ENCODE results near the gene THOC1. TPM values are rescaled to one million over a fixed set of nuclear protein-coding genes. Genes with fewer than 3 reads are reported as not detected.

THOC1 gene
- total and polyA plus RNA-seq, 2 of the 4 experiments (the other 2 are of a cell fraction), result 13.3 to 15.8 TPM

DNA sequence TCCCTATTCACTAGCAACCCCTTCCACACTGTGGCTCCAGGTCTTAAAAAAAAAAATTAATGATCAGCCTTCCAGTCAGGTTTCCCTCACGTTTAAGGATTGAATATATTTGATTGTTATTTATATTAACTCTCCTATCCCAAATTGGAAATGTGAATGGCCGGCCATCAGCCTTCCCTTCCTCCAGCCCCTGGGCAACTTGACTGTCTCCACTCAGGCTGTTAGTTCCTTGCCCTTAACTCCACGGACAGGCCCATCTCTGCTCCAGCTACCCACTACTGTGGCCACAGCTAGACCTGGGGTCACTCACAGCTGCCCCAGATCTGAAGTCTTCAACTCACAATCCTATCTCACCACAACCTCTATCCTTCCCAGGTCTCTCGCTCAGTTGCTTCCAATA, 39.9 kb downstream of the THOC1 start:
- no peaks in the 10 kb centered on the region for H3K9me3 ChIP-seq (ENCODE audit: control insufficient read depth, insufficient read depth, low read length)
- BruUV-seq (replicated peaks), result no TSS peak
- H3K23ac ChIP-seq (ENCODE audit: low read depth, low read length), result no peak overlapping the region
- peaks cover 5% of the 10 kb centered on the region for H3K36me3 ChIP-seq (ENCODE audit: control insufficient read depth, insufficient read depth, low read length)
- H3K4me2 ChIP-seq (ENCODE audit: low read depth, low read length), result no peak overlapping the region
- H3K9me1 ChIP-seq (ENCODE audit: insufficient read depth, low read length), result no peaks in the 10 kb centered on the region
- TF ChIP-seq, protein P1, sequence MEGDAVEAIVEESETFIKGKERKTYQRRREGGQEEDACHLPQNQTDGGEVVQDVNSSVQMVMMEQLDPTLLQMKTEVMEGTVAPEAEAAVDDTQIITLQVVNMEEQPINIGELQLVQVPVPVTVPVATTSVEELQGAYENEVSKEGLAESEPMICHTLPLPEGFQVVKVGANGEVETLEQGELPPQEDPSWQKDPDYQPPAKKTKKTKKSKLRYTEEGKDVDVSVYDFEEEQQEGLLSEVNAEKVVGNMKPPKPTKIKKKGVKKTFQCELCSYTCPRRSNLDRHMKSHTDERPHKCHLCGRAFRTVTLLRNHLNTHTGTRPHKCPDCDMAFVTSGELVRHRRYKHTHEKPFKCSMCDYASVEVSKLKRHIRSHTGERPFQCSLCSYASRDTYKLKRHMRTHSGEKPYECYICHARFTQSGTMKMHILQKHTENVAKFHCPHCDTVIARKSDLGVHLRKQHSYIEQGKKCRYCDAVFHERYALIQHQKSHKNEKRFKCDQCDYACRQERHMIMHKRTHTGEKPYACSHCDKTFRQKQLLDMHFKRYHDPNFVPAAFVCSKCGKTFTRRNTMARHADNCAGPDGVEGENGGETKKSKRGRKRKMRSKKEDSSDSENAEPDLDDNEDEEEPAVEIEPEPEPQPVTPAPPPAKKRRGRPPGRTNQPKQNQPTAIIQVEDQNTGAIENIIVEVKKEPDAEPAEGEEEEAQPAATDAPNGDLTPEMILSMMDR (conservative IDR thresholded peaks at IDR 0.05; ENCODE audit: low read depth, low read length), result no peak
- no peak for TF ChIP-seq FOS (IDR thresholded peaks at IDR 0.05; ENCODE audit: low read depth, low read length)
- dilution Hi-C loops (cut with HindIII; ENCODE audit: low sequenced_read_pairs, unreplicated experiment) (no loop called here), intact Hi-C loops (cut with micrococcal nuclease) (no loop called here), in situ Hi-C loops (cut with MboI; ENCODE audit: low sequenced_read_pairs) (no loop called here)
- no peak overlapping the region for H3K18ac ChIP-seq (ENCODE audit: low read depth, low read length)
- DNase-seq (no peak), ATAC-seq (ENCODE audit: low read depth) (no peak)
- H2AK5ac ChIP-seq (ENCODE audit: low read depth, low read length), result no peak overlapping the region
- H2BK120ac ChIP-seq (ENCODE audit: low read depth, low read length), result no peak overlapping the region
- no peak overlapping the region for H2BK5ac ChIP-seq (ENCODE audit: low read depth, low read length, poor library complexity, severe bottlenecking)
- 86% methylated on average over 1 of the region's 4 CpGs; no CpG with 5 or more reads in 1 of the 2 experiments for WGBS, 2 experiments (ENCODE audit: extremely low coverage in 2 of 2, insufficient read length in 1 of 2)
- no peak overlapping the region for H3K14ac ChIP-seq (replicated peaks; ENCODE audit: low read depth, low read length)
- H4K8ac ChIP-seq (ENCODE audit: low read depth in 2 of 2, low read length in 2 of 2), result no peak overlapping the region
- POLR2A ChIA-PET (ENCODE audit: unreplicated experiment), result no interaction called here
- no peak overlapping the region for H2BK20ac ChIP-seq (ENCODE audit: low read depth, low read length)
- H3K9ac ChIP-seq (ENCODE audit: low read depth, low read length), result no peak overlapping the region
- CTCF ChIA-PET, result no interaction called here
- H4K5ac ChIP-seq (ENCODE audit: low read depth, low read length), result no peak overlapping the region
- no peaks in the 10 kb centered on the region for H3K27me3 ChIP-seq (ENCODE audit: control insufficient read depth, insufficient read depth, low read length)
- H2AFZ ChIP-seq (replicated peaks; ENCODE audit: low read length, poor library complexity), result no peak overlapping the region
- H3K79me1 ChIP-seq (ENCODE audit: low read depth in 1 of 2, low read length in 2 of 2), result peaks cover 0 to 5% of the 10 kb centered on the region in 2 experiments; a peak in 1 of 4 replicates
- H4K91ac ChIP-seq (ENCODE audit: insufficient read depth, low read depth, low read length), result no peak overlapping the region
- no peak overlapping the region for H2BK15ac ChIP-seq (ENCODE audit: low read depth, low read length)
- no peak overlapping the region for H3K27ac ChIP-seq (ENCODE audit: insufficient read depth, low read length)
- no peak overlapping the region for H3K56ac ChIP-seq (ENCODE audit: extremely low read depth, insufficient read depth, low read length)
- H2AK9ac ChIP-seq (replicated peaks; ENCODE audit: low read depth, low read length, poor library complexity), result no peak overlapping the region
- no peaks in the 10 kb centered on the region for H4K20me1 ChIP-seq (ENCODE audit: insufficient read depth, low read length)
- no peak overlapping the region for H3K4me3 ChIP-seq (ENCODE audit: insufficient read depth, low read depth, low read length)
- no peak overlapping the region for H3K4ac ChIP-seq (ENCODE audit: low read depth, low read length)
- H3K4me1 ChIP-seq (ENCODE audit: control insufficient read depth, insufficient read depth, low read length), result no peaks in the 10 kb centered on the region
